B cell (primary cell): ENCODE results near the gene ZBTB12. TPM values are rescaled to one million over a fixed set of nuclear protein-coding genes. Genes with fewer than 3 reads are reported as not detected.

ENCODE experiments used
- ATAC-seq: fragments of 200-7000 bp; cut with Tn5 transposase; one replicate; pipeline ENCODE4 v1.10.0; 2021; ENCODE audit warnings: low read depth, mild to moderate bottlenecking, moderate number of reproducible peaks, moderate library complexity
- CTCF ChIA-PET: fragments of 350-600 bp; sonication (Branson Sonifier 250); formaldehyde crosslinking; loops from one replicate; lab custom pipeline; 2021; ENCODE audit warnings: antibody characterized with exemption, inconsistent platforms; lab: Charles Lee
- POLR2A ChIA-PET: fragments of 350-600 bp; sonication (Branson Sonifier 250); formaldehyde crosslinking; loops from one replicate; lab custom pipeline; 2021; ENCODE audit warnings: antibody characterized with exemption; lab: Charles Lee
- DNase-seq: peaks from one replicate; pipeline ENCODE4 v3.0.0; 2013
- H2AFZ ChIP-seq: 2 replicates; pipeline ENCODE4 v1.6.1; 2012; ENCODE audit warnings: mild to moderate bottlenecking, low read depth, low read length; ENCODE audit not compliant: insufficient read depth, poor library complexity, severe bottlenecking
- H3K27ac ChIP-seq, 2 donors: 1 replicate in 1 of 2; 2 replicates in 1 of 2; pipeline ENCODE4 v1.5.1; 2012 to 2013; ENCODE audit warnings: low read length in 2 of 2, mild to moderate bottlenecking in 2 of 2, moderate library complexity in 1 of 2
- H3K27me3 ChIP-seq, 4 experiments: fragments of 200-600 bp in 1 of 4; sonication (generic) in 1 of 4; replicated peaks in 1 of 4; 1 replicate in 2 of 4; 2 replicates in 2 of 4; pipeline versions ENCODE4 v1.6.1 to v1.7.0; 2013 to 2016; ENCODE audit warnings: low read length in 3 of 4, mild to moderate bottlenecking in 2 of 4, mixed read lengths in 1 of 4, moderate library complexity in 1 of 4; ENCODE audit not compliant: insufficient read depth in 4 of 4, control insufficient read depth in 3 of 4; ENCODE audit errors: control extremely low read depth in 1 of 4
- H3K36me3 ChIP-seq, 2 experiments: replicated peaks in 1 of 2; 1 replicate in 1 of 2; 2 replicates in 1 of 2; pipeline versions ENCODE4 v1.6.1 to v1.7.1; 2013; ENCODE audit warnings: low read length in 1 of 2; ENCODE audit not compliant: insufficient read depth in 2 of 2, control insufficient read depth in 1 of 2; ENCODE audit errors: control extremely low read depth in 1 of 2, extremely low read depth in 1 of 2
- H3K4me1 ChIP-seq, 2 donors: fragments of 200-600 bp in 1 of 2; sonication (generic) in 1 of 2; 1 replicate in 1 of 2; 2 replicates in 1 of 2; pipeline versions ENCODE4 v1.5.1 to v1.6.1; 2013 to 2017; ENCODE audit warnings: low read length in 2 of 2; ENCODE audit not compliant: control insufficient read depth in 2 of 2, insufficient read depth in 2 of 2
- H3K4me2 ChIP-seq: replicated peaks from 2 replicates; pipeline ENCODE3; 2012; ENCODE audit warnings: mild to moderate bottlenecking, low read depth, low read length; ENCODE audit not compliant: poor library complexity, severe bottlenecking
- H3K4me3 ChIP-seq, 5 experiments: fragments of 200-600 bp in 1 of 5; sonication (generic) in 1 of 5; 1 replicate in 3 of 5; 2 replicates in 2 of 5; pipeline versions ENCODE4 v1.5.1 to v1.7.0; 2011 to 2016; ENCODE audit warnings: low read length in 4 of 5, mild to moderate bottlenecking in 4 of 5, low read depth in 2 of 5, control low read depth in 1 of 5, moderate library complexity in 1 of 5; ENCODE audit not compliant: insufficient read depth in 1 of 5; ENCODE audit errors: control extremely low read depth in 1 of 5, extremely low read depth in 1 of 5
- H3K79me2 ChIP-seq: fragments of 200-600 bp; sonication (generic); one replicate; pipeline ENCODE4 v1.6.0; 2016; ENCODE audit warnings: low read length; ENCODE audit not compliant: control insufficient read depth, insufficient read depth
- H3K9ac ChIP-seq: fragments of 200-600 bp; sonication (generic); 2 replicates; pipeline ENCODE4 v1.6.1; 2017; ENCODE audit warnings: mild to moderate bottlenecking, low read length, moderate library complexity
- H3K9me3 ChIP-seq, 3 donors: one replicate each; pipeline versions ENCODE4 v1.6.1 to v1.7.1; 2013; ENCODE audit warnings: low read length in 2 of 3; ENCODE audit not compliant: control insufficient read depth in 2 of 3, insufficient read depth in 1 of 3; ENCODE audit errors: control extremely low read depth in 1 of 3
- H4K20me1 ChIP-seq: 2 replicates; pipeline ENCODE4 v1.6.0; 2012; ENCODE audit warnings: mild to moderate bottlenecking, low read length; ENCODE audit not compliant: insufficient read depth, control insufficient read depth, poor library complexity, severe bottlenecking
- H3K27ac Mint-ChIP-seq: one replicate; pipeline ENCODE4 v1.8.0; 2021; ENCODE audit warnings: mixed read lengths
- H3K27me3 Mint-ChIP-seq: one replicate; pipeline ENCODE4 v1.8.0; 2021; ENCODE audit warnings: mixed read lengths
- H3K4me1 Mint-ChIP-seq: one replicate; pipeline ENCODE4 v1.8.0; 2021; ENCODE audit warnings: mixed read lengths
- H3K4me3 Mint-ChIP-seq: one replicate; pipeline ENCODE4 v1.8.0; 2021; ENCODE audit warnings: mixed read lengths
- H3K9me3 Mint-ChIP-seq: one replicate; pipeline ENCODE4 v1.8.0; 2022; ENCODE audit warnings: mixed read lengths; ENCODE audit not compliant: insufficient read depth
- EZH2 ChIP-seq: IDR thresholded peaks from 2 replicates; pipeline ENCODE4 v1.6.1; 2012; ENCODE audit warnings: borderline replicate concordance, low read depth, mild to moderate bottlenecking, moderate library complexity, low read length; ENCODE audit not compliant: insufficient read depth, poor library complexity, severe bottlenecking
- WGBS: methylation state at CpG from one replicate; pipeline ENCODE4 v1.1.5; 2013; ENCODE audit warnings: missing lambda C conversion rate; ENCODE audit not compliant: insufficient coverage; 5-methylcytosine and 5-hydroxymethylcytosine counted together
- intact Hi-C: fragments of 100-400 bp; cut with micrococcal nuclease; formaldehyde crosslinking; loops from one replicate; pipeline ENCODE4 v1.10.0; 2022
- polyA plus RNA-seq: library from polyadenylated mRNA; depleted of rRNA; stranded (reverse); fragments of >200 nt; gene quantifications from 2 replicates; pipeline ENCODE4 v1.2.3, GENCODE V29; 2012
- total RNA-seq, 2 donors: library from RNA; stranded (reverse); fragments of 120-200 nt in 1 of 2; gene quantifications; 1 replicate in 1 of 2; 2 replicates in 1 of 2; pipeline versions ENCODE4 v1.2.3 to v1.2.4, GENCODE V29; 2013 to 2022
- TF ChIP-seq, protein P1 (sequence below): fragments of 200-600 bp; IDR thresholded peaks from one replicate; pipeline ENCODE4 v1.8.0; 2022; ENCODE audit warnings: antibody characterized with exemption, mild to moderate bottlenecking

The ZBTB12 gene
- total and polyA plus RNA-seq, 2 donors (not counting 1 experiment from before 2014, with no cell fraction given): 1.4 to 8.9 TPM

DNA sequence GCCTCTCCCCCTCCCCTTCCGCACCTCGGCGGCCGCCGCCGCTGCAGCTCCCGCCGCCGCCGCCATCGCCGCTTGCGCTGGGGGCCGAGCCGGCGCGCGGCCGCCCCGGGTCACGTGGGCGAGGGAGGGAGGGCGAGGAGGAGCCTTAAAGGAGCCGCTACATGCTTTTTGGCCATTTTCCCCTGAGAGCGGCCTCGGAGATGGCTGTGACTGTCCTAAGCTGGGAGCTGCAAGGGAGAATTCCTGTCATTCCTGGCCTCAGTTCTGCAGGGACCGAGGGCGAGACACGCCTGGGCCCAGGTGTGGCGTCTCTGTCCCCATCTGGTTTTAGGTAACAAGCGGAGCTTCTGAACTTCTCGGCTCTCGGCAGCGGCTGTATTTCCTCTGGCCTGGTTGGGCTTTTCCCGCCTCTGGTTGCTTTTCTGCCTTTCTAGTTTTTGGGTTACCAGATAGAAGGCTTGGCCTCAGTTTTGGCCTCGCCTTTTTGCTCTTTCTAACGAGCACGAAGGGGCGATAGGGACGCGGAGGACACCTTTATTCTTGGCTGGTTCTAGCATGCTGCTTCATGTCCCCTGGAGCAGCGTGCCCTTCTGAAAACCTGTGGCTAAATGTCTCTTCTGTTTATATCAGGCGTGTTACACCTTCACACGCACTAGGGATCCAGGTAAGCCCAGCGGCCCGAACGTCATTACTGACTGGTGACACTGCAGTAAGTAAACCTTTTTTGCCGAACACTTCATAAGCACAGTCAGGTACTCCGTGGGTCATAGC, 4.1 kb downstream of the ZBTB12 start, which contains the start of gene EHMT2:
EHMT2 (minus strand) TSS at position 87 of the 771 bp plus-strand sequence; CDS start at position 66, 21 bp downstream.
- Histone ChIP-seq H3K4me1 (peaks cover 13 to 30% of the 10 kb centered on the region in 2 donors), H2AFZ (peak within 1 kb of the TSS; percentile 99), H4K20me1 (no peaks in the 10 kb centered on the region), H3K79me2 (peaks cover 4% of the 10 kb centered on the region), H3K27ac (peak within 1 kb of the TSS; percentile 76 to 85), H3K4me2 (peak within 1 kb of the TSS; percentile 96), H3K27me3 (no peaks in the 10 kb centered on the region), H3K9ac (peak within 1 kb of the TSS; percentile 95), H3K9me3 (no peaks in the 10 kb centered on the region), H3K36me3 (peaks cover 0 to 11% of the 10 kb centered on the region in 2 experiments), H3K4me3 (peak within 1 kb of the TSS; percentile 80 to 100 (median 94))
- intact Hi-C loops: loop anchor here (1.0 to 5.0 kb wide), 8 partner anchors 34 to 351 kb away; partner anchors contain the start of genes ATP6V1G2, BAG6, CLIC1 and CSNK2B
- peak; percentile 91 for DNase-seq
- ChIA-PET POLR2A (interaction anchor here (0.6 to 1.7 kb wide), 13 partner anchors 10 to 739 kb away, joined by 3 to 9 read pairs (median 5); partner anchors contain the start of genes BAG6, C6orf47, DDAH2 and DXO), CTCF (interaction anchor here (0.6 to 1.5 kb wide), 7 partner anchors 10 to 300 kb away, joined by 3 to 5 read pairs (median 3); no protein-coding TSS in a partner anchor)
- under 1% methylated on average over 43 of the region's 49 CpGs for WGBS
- H3K4me3 Mint-ChIP-seq: peak within 1 kb of the TSS; percentile 96
- peak; percentile 46 for ATAC-seq
- H3K9me3 Mint-ChIP-seq: no peaks in the 10 kb centered on the region
- H3K4me1 Mint-ChIP-seq: peaks cover 36% of the 10 kb centered on the region
- no peaks in the 10 kb centered on the region for H3K27me3 Mint-ChIP-seq
- peak within 1 kb of the TSS; percentile 95 for H3K27ac Mint-ChIP-seq
- TF ChIP-seq, protein P1, sequence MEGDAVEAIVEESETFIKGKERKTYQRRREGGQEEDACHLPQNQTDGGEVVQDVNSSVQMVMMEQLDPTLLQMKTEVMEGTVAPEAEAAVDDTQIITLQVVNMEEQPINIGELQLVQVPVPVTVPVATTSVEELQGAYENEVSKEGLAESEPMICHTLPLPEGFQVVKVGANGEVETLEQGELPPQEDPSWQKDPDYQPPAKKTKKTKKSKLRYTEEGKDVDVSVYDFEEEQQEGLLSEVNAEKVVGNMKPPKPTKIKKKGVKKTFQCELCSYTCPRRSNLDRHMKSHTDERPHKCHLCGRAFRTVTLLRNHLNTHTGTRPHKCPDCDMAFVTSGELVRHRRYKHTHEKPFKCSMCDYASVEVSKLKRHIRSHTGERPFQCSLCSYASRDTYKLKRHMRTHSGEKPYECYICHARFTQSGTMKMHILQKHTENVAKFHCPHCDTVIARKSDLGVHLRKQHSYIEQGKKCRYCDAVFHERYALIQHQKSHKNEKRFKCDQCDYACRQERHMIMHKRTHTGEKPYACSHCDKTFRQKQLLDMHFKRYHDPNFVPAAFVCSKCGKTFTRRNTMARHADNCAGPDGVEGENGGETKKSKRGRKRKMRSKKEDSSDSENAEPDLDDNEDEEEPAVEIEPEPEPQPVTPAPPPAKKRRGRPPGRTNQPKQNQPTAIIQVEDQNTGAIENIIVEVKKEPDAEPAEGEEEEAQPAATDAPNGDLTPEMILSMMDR: no peak
- TF ChIP-seq EZH2: no peak
